ENCODE data around the gene CAMK2A.

DNA sequence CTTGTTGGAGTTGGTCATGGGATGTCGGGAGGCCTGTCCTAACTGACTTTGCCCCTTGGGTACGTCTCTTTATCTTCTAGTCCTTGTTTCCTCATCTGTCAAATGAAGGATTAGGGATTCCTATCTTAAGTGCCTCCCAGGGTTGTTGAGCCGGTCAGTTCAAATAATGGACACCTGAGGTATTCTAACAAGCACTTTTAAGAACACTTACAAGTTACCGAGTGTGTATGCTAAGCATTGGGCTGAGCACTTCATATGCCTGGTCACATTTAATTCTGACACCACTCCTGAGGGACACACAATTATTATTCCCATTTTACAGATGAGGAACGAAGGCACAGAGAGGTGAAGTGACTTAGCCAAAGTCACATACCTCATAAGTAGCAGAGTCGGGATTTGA is 37.1 kb downstream of the CAMK2A start:
- TF ChIP-seq, protein P1, sequence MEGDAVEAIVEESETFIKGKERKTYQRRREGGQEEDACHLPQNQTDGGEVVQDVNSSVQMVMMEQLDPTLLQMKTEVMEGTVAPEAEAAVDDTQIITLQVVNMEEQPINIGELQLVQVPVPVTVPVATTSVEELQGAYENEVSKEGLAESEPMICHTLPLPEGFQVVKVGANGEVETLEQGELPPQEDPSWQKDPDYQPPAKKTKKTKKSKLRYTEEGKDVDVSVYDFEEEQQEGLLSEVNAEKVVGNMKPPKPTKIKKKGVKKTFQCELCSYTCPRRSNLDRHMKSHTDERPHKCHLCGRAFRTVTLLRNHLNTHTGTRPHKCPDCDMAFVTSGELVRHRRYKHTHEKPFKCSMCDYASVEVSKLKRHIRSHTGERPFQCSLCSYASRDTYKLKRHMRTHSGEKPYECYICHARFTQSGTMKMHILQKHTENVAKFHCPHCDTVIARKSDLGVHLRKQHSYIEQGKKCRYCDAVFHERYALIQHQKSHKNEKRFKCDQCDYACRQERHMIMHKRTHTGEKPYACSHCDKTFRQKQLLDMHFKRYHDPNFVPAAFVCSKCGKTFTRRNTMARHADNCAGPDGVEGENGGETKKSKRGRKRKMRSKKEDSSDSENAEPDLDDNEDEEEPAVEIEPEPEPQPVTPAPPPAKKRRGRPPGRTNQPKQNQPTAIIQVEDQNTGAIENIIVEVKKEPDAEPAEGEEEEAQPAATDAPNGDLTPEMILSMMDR (IDR thresholded peaks at IDR 0.05 in 4 of 5, conservative IDR thresholded peaks at IDR 0.05 in 1 of 5), result no peak
- no peak for TF ChIP-seq POLR2A (IDR thresholded peaks at IDR 0.05)

All from gastrocnemius medialis (tissue), 4 donors.